ENCODE data around the gene INVS.
A peak's percentile ranks its signal among the peaks of the same experiment; 100 is the strongest.
"Not testable (repeated sequence)": the region's sequence is repeated elsewhere in the genome, so short reads cannot be mapped to it uniquely, and the experiment has no call there.

The INVS gene

DNA sequence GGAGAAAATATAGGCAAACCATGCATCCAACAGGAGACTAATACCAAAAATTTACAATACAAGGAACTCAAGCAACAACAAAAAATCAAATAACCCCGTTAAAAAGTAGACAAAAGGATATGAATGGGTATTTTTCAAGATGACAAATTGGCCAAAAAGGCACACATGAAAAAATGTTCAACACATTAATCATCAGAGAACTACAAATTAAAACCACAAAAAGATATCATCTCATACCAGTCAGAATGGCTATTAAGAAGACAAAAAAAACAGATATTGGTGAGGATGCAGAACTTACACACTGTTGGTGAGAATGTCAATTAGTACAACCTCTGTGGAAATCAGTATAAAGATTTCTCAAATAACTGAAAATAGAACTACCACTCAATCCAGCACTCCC, 218.7 kb downstream of the INVS start:
- H3K4me2 ChIP-seq (ENCODE audit: insufficient read depth, low read length) = no peak overlapping the region
- H2AFZ ChIP-seq (ENCODE audit: low read depth, low read length) = no peak overlapping the region
- H3K27me3 ChIP-seq (ENCODE audit: insufficient read depth, low read length, poor library complexity) = no peaks in the 10 kb centered on the region
- H3K4me3 ChIP-seq (ENCODE audit: low read depth in 1 of 2, low read length in 2 of 2) = no peak overlapping the region
- peaks cover 42% of the 10 kb centered on the region for H3K79me2 ChIP-seq (ENCODE audit: insufficient read depth, low read length)
- H3K9me3 ChIP-seq (ENCODE audit: insufficient read depth, low read length, severe bottlenecking) = no peaks in the 10 kb centered on the region
- no peak for DNase-seq
- H3K27ac ChIP-seq (ENCODE audit: low read length) = no peak overlapping the region
- no peak overlapping the region for H3K9ac ChIP-seq (ENCODE audit: low read depth, low read length)
- ATAC-seq (ENCODE audit: insufficient read depth, low read depth) = no peak
- H3K4me1 ChIP-seq (ENCODE audit: insufficient read depth, low read length) = no peaks in the 10 kb centered on the region
- H3K36me3 ChIP-seq (ENCODE audit: insufficient read depth, low read length) = peaks cover 79% of the 10 kb centered on the region
- TF ChIP-seq EZH2 (IDR thresholded peaks at IDR 0.05; ENCODE audit: borderline replicate concordance, low read depth, low read length, severe bottlenecking) = no peak
- TF ChIP-seq, protein P1, sequence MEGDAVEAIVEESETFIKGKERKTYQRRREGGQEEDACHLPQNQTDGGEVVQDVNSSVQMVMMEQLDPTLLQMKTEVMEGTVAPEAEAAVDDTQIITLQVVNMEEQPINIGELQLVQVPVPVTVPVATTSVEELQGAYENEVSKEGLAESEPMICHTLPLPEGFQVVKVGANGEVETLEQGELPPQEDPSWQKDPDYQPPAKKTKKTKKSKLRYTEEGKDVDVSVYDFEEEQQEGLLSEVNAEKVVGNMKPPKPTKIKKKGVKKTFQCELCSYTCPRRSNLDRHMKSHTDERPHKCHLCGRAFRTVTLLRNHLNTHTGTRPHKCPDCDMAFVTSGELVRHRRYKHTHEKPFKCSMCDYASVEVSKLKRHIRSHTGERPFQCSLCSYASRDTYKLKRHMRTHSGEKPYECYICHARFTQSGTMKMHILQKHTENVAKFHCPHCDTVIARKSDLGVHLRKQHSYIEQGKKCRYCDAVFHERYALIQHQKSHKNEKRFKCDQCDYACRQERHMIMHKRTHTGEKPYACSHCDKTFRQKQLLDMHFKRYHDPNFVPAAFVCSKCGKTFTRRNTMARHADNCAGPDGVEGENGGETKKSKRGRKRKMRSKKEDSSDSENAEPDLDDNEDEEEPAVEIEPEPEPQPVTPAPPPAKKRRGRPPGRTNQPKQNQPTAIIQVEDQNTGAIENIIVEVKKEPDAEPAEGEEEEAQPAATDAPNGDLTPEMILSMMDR (IDR thresholded peaks at IDR 0.05; ENCODE audit: borderline replicate concordance, extremely low read depth, low read length, poor library complexity, severe bottlenecking) = no peak
- H4K20me1 ChIP-seq (ENCODE audit: insufficient read depth, low read length) = peaks cover 5% of the 10 kb centered on the region; the same call in 1 of the 2 replicates

DNA sequence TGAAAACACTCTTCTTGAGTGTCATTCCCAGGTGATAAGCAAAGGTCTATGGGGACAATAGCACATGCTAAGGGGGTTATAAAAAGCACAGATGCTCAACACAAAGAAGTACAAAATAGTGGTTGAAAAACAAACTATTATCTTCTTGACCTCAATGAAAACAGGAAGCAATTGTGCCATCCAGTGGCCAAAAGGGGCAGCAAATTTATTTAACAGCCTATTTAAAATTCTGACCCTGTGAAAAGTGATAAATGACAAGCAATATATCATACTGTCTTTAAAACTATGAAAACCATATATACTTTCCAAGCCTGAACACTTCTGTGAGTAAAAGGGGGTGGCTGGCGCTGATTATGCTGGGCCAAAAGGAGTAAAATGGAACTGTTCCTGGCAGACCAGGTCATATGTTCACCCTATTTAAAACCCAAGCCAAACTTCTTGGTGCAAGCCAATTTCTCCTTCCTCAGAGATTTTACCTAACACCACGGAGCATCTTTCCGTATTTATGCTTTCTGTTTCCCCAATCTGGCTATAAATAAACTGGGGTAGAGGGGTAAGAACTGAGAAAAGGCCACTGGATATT, 224.0 kb downstream of the INVS start:
- H3K4me2 ChIP-seq (ENCODE audit: insufficient read depth, low read length) = no peak overlapping the region
- no peaks in the 10 kb centered on the region for H3K4me1 ChIP-seq (ENCODE audit: insufficient read depth, low read length)
- no peak overlapping the region for H2AFZ ChIP-seq (ENCODE audit: low read depth, low read length)
- 0 out of 3 replicates have a peak, but pooled peaks have one; percentile 42 for ATAC-seq (ENCODE audit: insufficient read depth, low read depth)
- peaks cover 10% of the 10 kb centered on the region; the same call in 1 of the 2 replicates for H4K20me1 ChIP-seq (ENCODE audit: insufficient read depth, low read length)
- H3K4me3 ChIP-seq (ENCODE audit: low read depth in 1 of 2, low read length in 2 of 2) = no peak overlapping the region
- no peak overlapping the region for H3K9ac ChIP-seq (ENCODE audit: low read depth, low read length)
- peaks cover 6% of the 10 kb centered on the region; the same call in 1 of the 2 replicates for H3K79me2 ChIP-seq (ENCODE audit: insufficient read depth, low read length)
- no peaks in the 10 kb centered on the region for H3K9me3 ChIP-seq (ENCODE audit: insufficient read depth, low read length, severe bottlenecking)
- H3K36me3 ChIP-seq (ENCODE audit: insufficient read depth, low read length) = peaks cover 74% of the 10 kb centered on the region
- no peak overlapping the region for H3K27ac ChIP-seq (ENCODE audit: low read length)
- no peak for TF ChIP-seq EZH2 (IDR thresholded peaks at IDR 0.05; ENCODE audit: borderline replicate concordance, low read depth, low read length, severe bottlenecking)
- TF ChIP-seq, protein P1 (IDR thresholded peaks at IDR 0.05; ENCODE audit: borderline replicate concordance, extremely low read depth, low read length, poor library complexity, severe bottlenecking) = peak; percentile 67
- peak; percentile 21 for DNase-seq
- H3K27me3 ChIP-seq (ENCODE audit: insufficient read depth, low read length, poor library complexity) = no peaks in the 10 kb centered on the region

DNA sequence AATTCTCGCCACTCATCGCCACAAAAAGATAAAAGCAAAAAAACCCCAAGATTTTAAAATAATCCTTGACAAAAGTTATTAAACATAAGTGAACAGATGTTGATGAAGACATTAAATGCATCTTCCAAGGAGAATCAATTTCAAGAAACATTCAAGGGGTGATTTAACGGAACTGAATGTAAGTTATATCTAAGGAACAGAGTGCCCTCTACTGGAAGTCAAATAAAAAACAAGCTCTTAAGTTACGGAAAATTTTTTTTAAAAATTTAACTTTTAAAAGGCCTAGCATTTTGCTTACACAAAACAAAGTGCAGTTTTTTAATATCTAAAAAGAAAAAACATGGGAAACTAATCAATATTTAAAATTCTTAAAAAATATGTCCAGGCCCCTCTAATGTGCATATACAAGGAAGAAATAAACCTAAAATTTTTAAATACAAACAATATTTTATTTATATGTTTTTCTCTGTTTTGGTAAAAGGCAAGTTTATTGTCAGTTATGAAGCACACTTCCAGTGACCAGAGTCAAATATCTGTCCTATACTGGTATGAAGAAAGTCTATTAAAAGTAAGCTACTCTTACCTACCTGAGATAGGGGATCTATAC, 225.7 kb downstream of the INVS start:
- H3K4me2 ChIP-seq (ENCODE audit: insufficient read depth, low read length) = no peak overlapping the region
- no peak overlapping the region for H3K27ac ChIP-seq (ENCODE audit: low read length)
- H3K27me3 ChIP-seq (ENCODE audit: insufficient read depth, low read length, poor library complexity) = no peaks in the 10 kb centered on the region
- no peak for DNase-seq
- no peaks in the 10 kb centered on the region for H3K4me1 ChIP-seq (ENCODE audit: insufficient read depth, low read length)
- H4K20me1 ChIP-seq (ENCODE audit: insufficient read depth, low read length) = peaks cover 12% of the 10 kb centered on the region; the same call in 1 of the 2 replicates
- no peak for TF ChIP-seq EZH2 (IDR thresholded peaks at IDR 0.05; ENCODE audit: borderline replicate concordance, low read depth, low read length, severe bottlenecking)
- TF ChIP-seq, protein P1 (IDR thresholded peaks at IDR 0.05; ENCODE audit: borderline replicate concordance, extremely low read depth, low read length, poor library complexity, severe bottlenecking) = peak; percentile 49
- H3K79me2 ChIP-seq (ENCODE audit: insufficient read depth, low read length) = peaks cover 5% of the 10 kb centered on the region; the same call in 1 of the 2 replicates
- H3K4me3 ChIP-seq (ENCODE audit: low read depth in 1 of 2, low read length in 2 of 2) = no peak overlapping the region
- ATAC-seq (ENCODE audit: insufficient read depth, low read depth) = no peak
- no peak overlapping the region for H2AFZ ChIP-seq (ENCODE audit: low read depth, low read length)
- H3K9ac ChIP-seq (ENCODE audit: low read depth, low read length) = no peak overlapping the region
- H3K36me3 ChIP-seq (ENCODE audit: insufficient read depth, low read length) = peaks cover 75% of the 10 kb centered on the region
- H3K9me3 ChIP-seq (ENCODE audit: insufficient read depth, low read length, severe bottlenecking) = no peaks in the 10 kb centered on the region

DNA sequence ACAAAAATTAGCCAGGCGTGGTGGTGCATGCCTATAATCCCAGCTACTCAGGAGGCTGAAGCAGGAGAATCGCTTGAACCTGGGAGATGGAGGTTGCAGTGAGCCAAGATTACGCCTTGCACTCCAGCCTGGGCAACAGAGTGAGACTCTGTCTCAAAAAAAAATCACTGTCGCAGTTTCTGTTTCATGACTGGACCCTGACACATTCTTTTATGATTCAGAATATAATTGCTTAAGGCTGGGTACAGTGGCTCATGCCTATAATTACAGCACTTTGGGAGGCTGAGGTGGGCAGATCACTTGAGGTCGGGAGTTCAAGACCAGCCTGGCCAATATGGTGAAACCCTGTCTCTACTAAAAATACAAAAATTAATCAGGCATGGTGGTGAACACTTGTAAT, 239.7 kb downstream of the INVS start:
- not testable (repeated sequence) for H3K9ac ChIP-seq (ENCODE audit: low read depth, low read length); H3K4me3 ChIP-seq (ENCODE audit: low read depth in 1 of 2, low read length in 2 of 2); H3K4me2 ChIP-seq (ENCODE audit: insufficient read depth, low read length); H3K27ac ChIP-seq (ENCODE audit: low read length); H3K9me3 ChIP-seq (ENCODE audit: insufficient read depth, low read length, severe bottlenecking); DNase-seq; H3K4me1 ChIP-seq (ENCODE audit: insufficient read depth, low read length); ATAC-seq (ENCODE audit: insufficient read depth, low read depth); H2AFZ ChIP-seq (ENCODE audit: low read depth, low read length); H3K27me3 ChIP-seq (ENCODE audit: insufficient read depth, low read length, poor library complexity)
- H3K79me2 ChIP-seq (ENCODE audit: insufficient read depth, low read length) = peaks cover 75% of the 10 kb centered on the region
- H4K20me1 ChIP-seq (ENCODE audit: insufficient read depth, low read length) = peaks cover 13% of the 10 kb centered on the region
- H3K36me3 ChIP-seq (ENCODE audit: insufficient read depth, low read length) = peaks cover 49% of the 10 kb centered on the region
